GM23248 (cell line): ENCODE measurements around the gene NHSL1.

Experiments used
- EZH2 ChIP-seq: fragments of 200-600 bp; sonication (generic); IDR thresholded peaks from 2 replicates; pipeline ENCODE4 v1.6.1; 2018; ENCODE audit warnings: antibody characterized with exemption, mild to moderate bottlenecking; ENCODE audit not compliant: insufficient read depth, poor library complexity, severe bottlenecking
- EZH2phosphoT487 ChIP-seq: fragments of 200-600 bp; sonication (generic); IDR thresholded peaks from 2 replicates; pipeline ENCODE4 v1.6.1; 2018; ENCODE audit warnings: antibody characterized with exemption, moderate library complexity, mild to moderate bottlenecking, low read depth; ENCODE audit not compliant: insufficient read depth

GRCh38 chr6:138480279-138480949, 18.9 kb downstream of the NHSL1 start:
- no peak for TF ChIP-seq EZH2
- TF ChIP-seq EZH2phosphoT487: no peak
